ENCODE measurements around the gene AFF3. TPM values are rescaled to one million over a fixed set of nuclear protein-coding genes. Genes with fewer than 3 reads are reported as not detected.

Gene AFF3
- total RNA-seq, 1 experiment from 2014 or later: 0.05 TPM

DNA sequence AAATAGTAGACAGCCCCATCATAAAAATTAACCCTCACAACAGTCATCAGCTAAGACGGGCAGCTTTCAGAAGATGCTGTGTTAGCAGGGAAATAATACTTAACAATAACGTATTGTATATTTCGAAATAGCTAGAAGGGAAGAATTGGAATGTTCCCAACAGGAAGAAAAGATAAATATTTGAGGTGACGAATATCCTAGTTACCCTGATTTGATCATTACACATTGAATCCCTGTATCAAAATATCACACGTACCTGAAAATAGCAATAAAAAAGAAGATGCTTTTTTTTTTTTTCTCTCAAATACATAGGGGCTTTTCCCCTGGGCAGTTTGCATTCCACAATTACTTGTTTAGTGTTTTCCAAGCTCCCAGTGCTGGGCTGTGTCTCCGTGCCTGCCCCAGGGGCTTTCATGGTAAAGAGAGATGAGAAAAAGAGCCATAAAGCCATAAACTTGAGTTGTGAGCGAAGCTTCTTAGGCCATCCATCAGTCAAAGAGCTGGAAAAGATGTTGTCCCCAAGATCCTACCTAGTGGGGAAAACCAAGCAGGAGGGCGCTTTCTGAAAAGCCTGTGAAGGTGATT, 469.5 kb downstream of the AFF3 start:
- no peaks in the 10 kb centered on the region for H3K4me1 ChIP-seq
- no peak for DNase-seq
- CTCF ChIA-PET: no interaction called here
- Mint-ChIP-seq H3K27me3 (ENCODE audit: insufficient read depth, unreplicated experiment) (peaks cover 3% of the 10 kb centered on the region), H3K4me1 (ENCODE audit: low read depth, unreplicated experiment) (no peaks in the 10 kb centered on the region), H3K36me3 (ENCODE audit: insufficient read depth, unreplicated experiment) (no peaks in the 10 kb centered on the region), H3K27ac (ENCODE audit: unreplicated experiment) (no peak overlapping the region), H3K9me3 (ENCODE audit: unreplicated experiment) (no peaks in the 10 kb centered on the region), H3K4me3 (ENCODE audit: unreplicated experiment) (no peak overlapping the region)
- H3K27me3 ChIP-seq (replicated peaks; ENCODE audit: control insufficient read depth, insufficient read depth, low read length): no peaks in the 10 kb centered on the region; the same call in 1 of the 2 replicates
- no TSS peak for BruUV-seq (replicated peaks)
- intact Hi-C loops (cut with micrococcal nuclease; ENCODE audit: unreplicated experiment): no loop called here
- POLR2A ChIA-PET: interaction anchor here (0.7 kb wide), 1 partner anchor 413 kb away, joined by 3 read pairs; no protein-coding TSS in a partner anchor
- H3K9me3 ChIP-seq: no peaks in the 10 kb centered on the region
- TF ChIP-seq, protein P1, sequence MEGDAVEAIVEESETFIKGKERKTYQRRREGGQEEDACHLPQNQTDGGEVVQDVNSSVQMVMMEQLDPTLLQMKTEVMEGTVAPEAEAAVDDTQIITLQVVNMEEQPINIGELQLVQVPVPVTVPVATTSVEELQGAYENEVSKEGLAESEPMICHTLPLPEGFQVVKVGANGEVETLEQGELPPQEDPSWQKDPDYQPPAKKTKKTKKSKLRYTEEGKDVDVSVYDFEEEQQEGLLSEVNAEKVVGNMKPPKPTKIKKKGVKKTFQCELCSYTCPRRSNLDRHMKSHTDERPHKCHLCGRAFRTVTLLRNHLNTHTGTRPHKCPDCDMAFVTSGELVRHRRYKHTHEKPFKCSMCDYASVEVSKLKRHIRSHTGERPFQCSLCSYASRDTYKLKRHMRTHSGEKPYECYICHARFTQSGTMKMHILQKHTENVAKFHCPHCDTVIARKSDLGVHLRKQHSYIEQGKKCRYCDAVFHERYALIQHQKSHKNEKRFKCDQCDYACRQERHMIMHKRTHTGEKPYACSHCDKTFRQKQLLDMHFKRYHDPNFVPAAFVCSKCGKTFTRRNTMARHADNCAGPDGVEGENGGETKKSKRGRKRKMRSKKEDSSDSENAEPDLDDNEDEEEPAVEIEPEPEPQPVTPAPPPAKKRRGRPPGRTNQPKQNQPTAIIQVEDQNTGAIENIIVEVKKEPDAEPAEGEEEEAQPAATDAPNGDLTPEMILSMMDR (IDR thresholded peaks at IDR 0.05; ENCODE audit: insufficient read depth in 1 of 2, low read depth in 1 of 2, low read length in 1 of 2, severe bottlenecking in 1 of 2, unreplicated experiment in 1 of 2): no peak
- no peak overlapping the region for H3K4me3 ChIP-seq (ENCODE audit: low read depth, low read length)
- no peaks in the 10 kb centered on the region for H3K36me3 ChIP-seq (ENCODE audit: control insufficient read depth, insufficient read depth, low read length)

DNA sequence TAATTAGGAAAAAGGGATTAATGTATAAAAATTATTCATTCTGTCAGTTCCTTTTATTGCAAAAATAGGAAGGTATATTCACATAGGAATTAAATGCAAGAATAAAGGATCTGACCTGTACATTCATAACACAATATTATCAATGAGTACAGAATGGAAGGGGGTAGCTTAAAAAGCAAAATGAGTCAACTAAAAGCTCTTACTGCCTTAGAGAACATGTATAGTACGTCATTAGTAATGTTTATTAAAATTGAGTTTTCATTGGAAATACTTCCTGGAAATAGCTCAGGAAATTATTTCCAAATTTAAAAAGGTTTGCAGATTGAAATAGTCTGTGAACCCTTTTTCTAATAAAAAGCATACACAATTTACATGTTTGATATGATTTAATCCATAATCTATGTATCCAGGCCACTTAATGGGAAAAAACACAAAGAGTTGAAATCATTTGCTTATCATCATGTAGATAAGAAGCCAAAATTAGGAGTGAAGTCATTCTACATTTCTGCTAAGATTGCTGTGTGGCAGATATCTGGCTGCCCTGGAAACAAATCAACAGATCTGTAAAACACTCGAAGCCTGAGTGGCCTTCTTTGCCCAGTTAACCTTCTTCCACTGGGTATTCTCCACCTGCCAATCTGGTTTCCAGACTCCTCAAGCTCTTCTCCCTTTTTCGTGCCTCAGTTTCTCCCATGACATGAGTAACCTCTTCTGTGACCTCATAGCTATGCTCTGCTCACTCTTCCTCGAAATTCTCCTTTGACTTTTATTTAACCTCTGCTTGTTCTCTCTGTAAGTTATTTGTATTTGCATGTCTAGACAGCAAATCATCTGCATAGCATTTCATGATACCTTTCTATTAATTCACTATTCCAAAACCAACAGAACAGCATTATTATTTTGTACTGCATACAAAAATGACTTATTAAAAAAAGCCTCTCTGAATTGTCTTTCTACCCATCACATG, 471.3 kb downstream of the AFF3 start:
- Mint-ChIP-seq H3K36me3 (ENCODE audit: insufficient read depth, unreplicated experiment) (no peaks in the 10 kb centered on the region), H3K27ac (ENCODE audit: unreplicated experiment) (no peak overlapping the region), H3K4me1 (ENCODE audit: low read depth, unreplicated experiment) (no peaks in the 10 kb centered on the region), H3K27me3 (ENCODE audit: insufficient read depth, unreplicated experiment) (peaks cover 6% of the 10 kb centered on the region), H3K4me3 (ENCODE audit: unreplicated experiment) (no peak overlapping the region), H3K9me3 (ENCODE audit: unreplicated experiment) (peaks cover 7% of the 10 kb centered on the region)
- no peaks in the 10 kb centered on the region for H3K36me3 ChIP-seq (ENCODE audit: control insufficient read depth, insufficient read depth, low read length)
- intact Hi-C loops (cut with micrococcal nuclease; ENCODE audit: unreplicated experiment): no loop called here
- ChIA-PET POLR2A (no interaction called here), CTCF (no interaction called here)
- no peak for DNase-seq
- no peaks in the 10 kb centered on the region for H3K9me3 ChIP-seq
- no TSS peak for BruUV-seq (replicated peaks)
- no peak overlapping the region for H3K4me3 ChIP-seq (ENCODE audit: low read depth, low read length)
- no peaks in the 10 kb centered on the region; the same call in 1 of the 2 replicates for H3K27me3 ChIP-seq (replicated peaks; ENCODE audit: control insufficient read depth, insufficient read depth, low read length)
- H3K4me1 ChIP-seq: no peaks in the 10 kb centered on the region
- TF ChIP-seq, protein P1 (IDR thresholded peaks at IDR 0.05; ENCODE audit: insufficient read depth in 1 of 2, low read depth in 1 of 2, low read length in 1 of 2, severe bottlenecking in 1 of 2, unreplicated experiment in 1 of 2): no peak

DNA sequence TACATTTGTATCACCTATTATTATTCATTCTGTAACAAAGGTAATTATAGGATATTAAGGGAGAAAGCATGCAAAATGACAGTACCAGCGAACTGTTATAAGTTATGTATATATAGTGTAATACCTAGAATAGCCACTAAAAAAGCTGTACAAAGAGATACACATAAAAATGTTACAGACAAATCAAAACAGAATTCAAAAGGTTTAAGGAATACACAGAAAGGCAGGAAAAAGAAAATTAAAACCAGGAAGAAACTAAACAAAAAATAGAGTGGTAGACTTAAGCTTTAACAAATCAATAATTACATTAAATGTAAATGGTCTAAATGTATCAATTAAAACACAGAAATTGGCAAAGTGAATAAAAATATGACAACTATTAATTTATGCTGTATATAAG, 476.1 kb downstream of the AFF3 start:
- Mint-ChIP-seq H3K9me3 (ENCODE audit: unreplicated experiment) (peaks cover 24% of the 10 kb centered on the region), H3K4me1 (ENCODE audit: low read depth, unreplicated experiment) (no peaks in the 10 kb centered on the region), H3K27me3 (ENCODE audit: insufficient read depth, unreplicated experiment) (peaks cover 11% of the 10 kb centered on the region), H3K27ac (ENCODE audit: unreplicated experiment) (no peak overlapping the region), H3K36me3 (ENCODE audit: insufficient read depth, unreplicated experiment) (no peaks in the 10 kb centered on the region), H3K4me3 (ENCODE audit: unreplicated experiment) (no peak overlapping the region)
- no TSS peak for BruUV-seq (replicated peaks)
- Histone ChIP-seq H3K4me1 (no peaks in the 10 kb centered on the region), H3K36me3 (ENCODE audit: control insufficient read depth, insufficient read depth, low read length) (no peaks in the 10 kb centered on the region), H3K27me3 (replicated peaks; ENCODE audit: control insufficient read depth, insufficient read depth, low read length) (no peaks in the 10 kb centered on the region), H3K9me3 (no peaks in the 10 kb centered on the region), H3K4me3 (ENCODE audit: low read depth, low read length) (no peak overlapping the region)
- ChIA-PET POLR2A (no interaction called here), CTCF (no interaction called here)
- DNase-seq: no peak
- intact Hi-C loops (cut with micrococcal nuclease; ENCODE audit: unreplicated experiment): no loop called here
- TF ChIP-seq, protein P1 (IDR thresholded peaks at IDR 0.05; ENCODE audit: insufficient read depth in 1 of 2, low read depth in 1 of 2, low read length in 1 of 2, severe bottlenecking in 1 of 2, unreplicated experiment in 1 of 2): no peak
